Activated CD8-positive, alpha-beta memory T cell treated with anti-CD3 and anti-CD28 coated beads for 48 hours (primary cell): ENCODE measurements around the gene AIRE.
"Not testable (repeated sequence)": the region's sequence is repeated elsewhere in the genome, so short reads cannot be mapped to it uniquely, and the experiment has no call there.

Experiments used
- DNase-seq, 3 experiments: peaks; one replicate each; pipeline ENCODE4 v3.0.0-alpha.2; 2020; ENCODE audit warnings: low read depth in 2 of 3, low spot score in 2 of 3

Gene AIRE

GRCh38 chr21:44265734-44266270 lies 19.9 kb upstream of the AIRE start:
- no peak for DNase-seq

DNA sequence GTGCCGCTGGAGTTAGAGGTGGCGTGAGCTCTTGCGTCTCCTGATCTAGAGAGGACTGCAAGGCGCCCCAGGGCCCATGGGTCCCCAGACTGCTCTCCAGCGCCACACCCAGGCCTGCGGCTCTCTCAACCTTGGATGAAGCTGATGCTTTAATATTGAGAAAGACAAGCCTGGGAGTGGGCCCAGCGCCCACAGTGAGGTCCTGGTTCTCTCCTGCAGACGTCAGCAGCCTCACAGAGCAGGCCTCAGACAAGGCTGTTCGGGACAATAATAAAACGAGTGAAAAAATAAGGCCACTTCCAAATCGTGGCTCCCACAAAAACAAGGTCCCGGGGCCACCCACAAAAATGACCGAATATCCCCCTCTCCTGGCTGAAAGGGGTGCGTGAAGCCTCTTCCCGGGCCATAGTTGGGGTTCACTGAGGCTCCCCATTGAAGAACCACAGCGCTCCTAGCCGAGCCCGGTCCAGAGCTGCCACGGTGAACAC lies 18.0 kb upstream of the AIRE start:
- DNase-seq, result no peak

- no peak for DNase-seq
Measured at GRCh38 chr21:44269090-44269489, 16.6 kb upstream of the AIRE start.

DNA sequence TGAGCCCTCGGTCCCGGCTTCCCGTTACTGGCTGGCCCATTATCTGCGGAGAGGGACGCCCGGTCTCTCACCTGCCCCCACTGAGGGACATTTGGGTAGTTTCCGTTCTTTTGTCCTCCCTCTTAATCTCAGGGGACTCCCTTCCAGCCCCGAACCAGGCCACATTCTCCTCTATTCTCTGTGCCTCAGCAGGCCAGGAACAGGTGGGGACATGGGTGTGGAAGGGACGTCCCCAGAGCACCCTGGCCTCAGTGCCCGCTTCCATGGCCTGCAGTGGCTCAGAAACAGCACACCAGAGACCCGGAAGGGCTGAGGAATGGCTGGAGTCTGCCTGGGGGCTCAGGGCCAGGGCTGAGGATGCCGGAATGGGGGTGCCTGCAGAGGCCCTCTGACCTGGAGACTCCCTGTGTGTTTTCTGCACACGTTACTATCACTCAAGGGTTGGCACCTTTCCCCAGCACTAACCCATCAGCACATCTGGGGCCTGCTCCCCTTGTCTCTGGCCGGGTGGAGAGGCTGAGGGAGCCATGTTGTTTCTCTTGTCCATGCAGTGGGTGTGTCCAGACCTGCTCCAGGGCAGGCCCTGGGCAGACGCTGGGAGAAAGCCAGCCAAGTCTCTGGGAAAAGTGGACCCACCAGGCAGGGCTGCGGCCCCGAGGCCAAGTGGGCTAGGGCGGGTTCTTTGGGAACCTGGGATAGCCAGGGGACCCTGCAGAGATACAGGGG lies 14.0 kb upstream of the AIRE start:
- DNase-seq, result no peak

- DNase-seq, result no peak
Measured at GRCh38 chr21:44272284-44272858, 13.3 kb upstream of the AIRE start.

DNA sequence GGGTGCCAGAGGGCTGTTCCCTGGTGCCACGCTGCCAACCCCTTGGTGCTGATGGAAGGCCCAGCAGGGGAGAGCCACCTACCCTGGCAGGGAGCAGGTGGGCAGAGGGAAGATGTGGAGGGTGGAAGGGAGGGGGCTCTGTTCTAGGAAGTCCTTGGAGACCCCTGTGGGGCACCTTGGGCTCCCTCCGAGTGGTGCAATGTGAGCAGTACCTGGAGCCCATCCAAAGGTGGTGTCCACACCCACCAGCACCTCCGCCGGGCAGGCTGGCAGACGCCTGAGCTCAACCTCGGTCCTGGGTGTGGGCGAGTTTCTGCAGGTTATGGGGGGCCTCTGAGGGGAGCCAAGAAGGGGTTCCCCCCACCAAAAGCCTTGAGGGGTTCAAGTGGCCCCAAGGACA lies 12.6 kb upstream of the AIRE start:
- no peak for DNase-seq

GRCh38 chr21:44275041-44275440 lies 10.6 kb upstream of the AIRE start:
- no peak for DNase-seq

DNA sequence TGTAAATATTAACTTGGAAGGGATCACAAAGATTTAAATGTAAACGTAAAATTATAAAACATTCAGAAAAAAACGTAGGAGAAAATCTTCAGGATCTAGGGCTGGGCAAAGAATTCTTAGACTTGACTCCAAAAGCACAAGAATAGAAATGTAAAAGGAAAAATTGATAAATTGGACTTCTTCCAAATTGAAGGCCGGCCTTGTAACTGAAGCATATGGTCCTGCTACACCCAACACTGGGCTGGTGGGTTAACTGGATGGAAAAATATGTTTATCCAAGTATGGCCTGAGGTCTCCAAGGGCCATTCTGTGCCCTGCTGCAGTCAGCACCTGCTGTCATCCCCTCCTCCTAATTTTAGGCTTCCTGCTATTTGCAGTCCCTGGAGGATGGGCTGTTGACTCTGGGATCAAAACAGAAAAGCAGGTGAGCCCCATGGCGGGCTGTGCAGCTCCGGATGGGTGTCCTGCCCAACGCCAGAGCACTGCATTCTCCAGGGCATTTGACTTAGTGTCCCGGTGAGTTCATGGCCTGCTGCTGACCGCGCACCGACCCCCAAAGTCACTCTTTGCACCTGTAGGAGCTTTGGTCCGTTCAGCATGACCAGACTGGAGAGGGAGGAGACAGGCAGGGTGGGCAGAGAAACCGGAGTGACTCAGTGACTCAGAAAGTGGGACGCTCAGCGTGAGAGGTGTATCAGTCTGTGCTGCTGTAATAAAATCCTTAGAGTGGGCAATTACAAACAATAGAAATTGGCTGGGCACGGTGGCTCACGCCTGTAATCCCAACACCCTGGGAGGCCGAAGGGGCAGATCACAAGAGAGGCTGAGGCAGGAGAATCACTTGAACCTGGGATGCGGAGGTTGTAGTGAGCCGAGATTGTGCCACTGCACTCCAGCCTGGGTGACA lies 6.1 kb upstream of the AIRE start:
- DNase-seq, result no peak

DNA sequence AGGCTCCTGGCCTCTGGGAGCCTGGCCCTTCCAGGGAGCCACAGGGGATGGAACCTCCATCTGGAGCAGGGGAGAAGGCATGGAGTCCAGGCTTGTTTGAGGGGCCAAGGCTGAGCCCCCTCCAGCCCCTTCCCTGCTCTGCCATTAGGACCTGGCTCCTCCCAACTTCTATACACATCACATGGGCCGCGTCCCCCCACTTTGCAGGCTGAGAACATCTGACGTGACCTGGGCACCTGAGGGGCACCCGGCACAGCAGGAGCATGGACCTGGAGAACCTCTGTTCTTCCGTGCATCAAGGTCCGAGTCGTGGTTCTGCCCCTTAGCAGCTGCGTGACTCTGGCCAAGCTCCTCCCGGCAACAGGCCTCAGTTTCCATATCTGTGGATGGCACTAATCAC lies 3.9 kb upstream of the AIRE start:
- DNase-seq, result no peak

DNA sequence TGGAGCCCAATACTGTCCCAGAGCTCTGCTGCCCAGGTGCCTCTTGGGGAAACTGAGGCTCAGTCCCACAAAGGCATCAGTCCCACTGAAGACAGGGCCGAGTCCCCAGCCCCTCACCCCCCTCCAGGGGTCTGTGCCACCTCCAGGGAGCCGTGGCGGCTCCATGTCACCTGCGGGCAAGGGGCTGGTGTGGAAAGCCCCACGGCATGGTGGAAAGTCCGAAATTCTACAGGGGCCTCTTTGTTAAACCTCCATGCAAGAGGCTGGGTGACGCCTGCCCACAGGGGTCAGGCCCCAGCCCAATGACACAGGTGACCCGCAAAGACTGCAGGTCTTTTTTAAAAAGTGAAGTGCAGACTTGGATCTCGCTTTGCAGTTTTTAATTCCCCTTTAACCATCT lies 3.3 kb upstream of the AIRE start:
- no peak for DNase-seq

DNA sequence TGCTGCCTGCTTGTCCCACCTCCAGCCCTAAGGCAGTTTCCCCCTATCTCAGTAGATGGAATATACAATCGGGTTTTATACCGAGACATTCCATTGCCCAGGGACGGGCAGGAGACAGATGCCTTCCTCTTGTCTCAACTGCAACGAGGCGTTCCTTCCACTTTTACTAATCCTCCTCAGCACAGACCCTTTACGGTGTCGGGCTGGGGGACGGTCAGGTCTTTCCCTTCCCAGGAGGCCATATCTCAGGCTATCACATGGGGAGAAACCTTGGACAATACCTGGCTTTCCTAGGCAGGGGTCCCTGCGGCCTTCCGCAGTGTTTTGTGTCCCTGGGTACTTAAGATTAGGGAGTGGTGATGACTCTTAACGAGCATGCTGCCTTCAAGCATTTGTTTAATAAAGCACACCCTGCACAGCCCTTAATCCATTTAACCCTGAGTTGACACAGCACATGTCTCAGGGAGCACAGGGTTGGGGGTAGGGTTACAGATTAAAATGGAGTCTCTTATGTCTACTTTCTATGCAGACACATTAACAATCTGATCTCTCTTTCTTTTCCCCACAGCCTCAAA lies 2.4 kb upstream of the AIRE start:
- not testable (repeated sequence) for DNase-seq

DNA sequence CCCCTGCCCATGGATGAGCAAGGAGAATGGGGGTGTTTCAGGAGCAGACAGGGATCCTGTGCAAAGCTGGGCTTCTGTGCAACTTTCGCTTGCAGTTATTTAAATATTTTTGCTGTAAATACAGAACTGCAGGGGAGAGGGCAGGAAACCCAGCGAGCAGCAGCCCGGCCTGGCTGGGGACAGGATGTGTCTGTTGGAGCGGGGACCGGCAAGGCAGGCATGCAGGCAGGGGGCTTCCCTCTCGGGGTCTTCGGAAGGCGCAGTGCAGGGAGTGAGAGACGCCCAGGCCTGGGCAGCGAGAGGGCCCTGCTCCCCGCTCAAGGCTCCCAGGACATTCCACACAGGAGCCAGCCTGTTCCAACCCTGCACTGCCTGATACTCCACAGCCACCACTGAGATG lies 1.7 kb upstream of the AIRE start:
- DNase-seq, result no peak

DNA sequence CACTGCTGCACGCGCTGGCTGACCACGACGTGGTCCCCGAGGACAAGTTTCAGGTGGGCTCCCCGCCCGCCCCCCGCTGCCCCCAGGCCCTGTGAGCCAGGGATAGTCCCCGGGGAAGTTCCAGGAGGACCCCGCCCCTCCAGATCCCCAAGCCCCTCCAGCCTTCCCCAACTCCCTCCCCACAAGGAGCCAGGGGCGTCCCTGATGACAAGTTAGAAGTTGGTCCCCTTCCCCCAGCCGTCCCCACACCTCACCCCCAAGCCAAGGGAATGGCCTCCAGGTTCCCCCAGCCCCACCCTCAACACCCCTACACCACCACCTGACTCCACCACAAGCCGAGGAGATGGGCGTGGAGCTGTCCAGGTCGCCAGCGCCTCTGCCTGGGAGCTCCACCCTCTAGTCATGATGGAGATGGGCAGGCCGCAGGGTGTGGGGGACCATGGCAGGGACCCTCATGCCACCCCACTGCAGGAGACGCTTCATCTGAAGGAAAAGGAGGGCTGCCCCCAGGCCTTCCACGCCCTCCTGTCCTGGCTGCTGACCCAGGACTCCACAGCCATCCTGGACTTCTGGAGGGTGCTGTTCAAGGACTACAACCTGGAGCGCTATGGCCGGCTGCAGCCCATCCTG lies 525 bp downstream of the AIRE start:
- no peak for DNase-seq

DNA sequence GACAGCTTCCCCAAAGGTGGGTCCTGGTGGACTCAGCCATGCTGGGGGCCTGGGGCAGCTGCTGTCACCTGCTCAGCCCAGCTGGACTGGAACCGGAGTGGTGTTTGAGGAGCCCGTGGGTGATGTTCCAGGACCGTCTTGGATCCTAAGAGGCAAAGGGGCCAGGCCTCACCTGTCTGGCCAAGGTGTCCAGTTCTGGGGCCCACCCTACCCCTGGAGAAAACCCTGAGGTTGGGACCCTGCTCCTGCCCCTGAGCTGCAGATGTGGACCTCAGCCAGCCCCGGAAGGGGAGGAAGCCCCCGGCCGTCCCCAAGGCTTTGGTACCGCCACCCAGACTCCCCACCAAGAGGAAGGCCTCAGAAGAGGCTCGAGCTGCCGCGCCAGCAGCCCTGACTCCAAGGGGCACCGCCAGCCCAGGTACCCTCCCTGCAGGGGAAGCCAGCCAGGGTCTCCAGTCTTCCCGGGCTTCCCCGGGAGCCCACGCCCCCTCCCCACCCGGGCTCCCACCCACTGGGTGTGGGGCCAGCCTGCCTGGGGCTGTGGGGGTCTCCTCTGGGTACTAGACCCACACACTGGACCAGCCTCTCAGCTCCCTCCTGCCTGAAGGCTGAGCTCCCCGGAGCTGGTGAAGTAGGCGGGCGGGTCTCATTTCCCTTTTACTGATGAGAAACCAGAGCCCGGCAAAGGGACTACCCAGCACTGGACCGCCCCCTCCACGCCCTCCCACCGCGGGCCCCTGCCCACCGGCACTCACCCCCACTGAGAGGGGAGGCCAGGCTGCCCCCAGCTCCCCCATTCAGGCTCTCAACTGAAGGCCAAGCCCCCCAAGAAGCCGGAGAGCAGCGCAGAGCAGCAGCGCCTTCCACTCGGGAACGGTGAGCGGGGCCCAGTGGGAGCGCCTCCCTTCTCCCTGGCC lies 1.3 kb downstream of the AIRE start:
- DNase-seq, result no peak

DNA sequence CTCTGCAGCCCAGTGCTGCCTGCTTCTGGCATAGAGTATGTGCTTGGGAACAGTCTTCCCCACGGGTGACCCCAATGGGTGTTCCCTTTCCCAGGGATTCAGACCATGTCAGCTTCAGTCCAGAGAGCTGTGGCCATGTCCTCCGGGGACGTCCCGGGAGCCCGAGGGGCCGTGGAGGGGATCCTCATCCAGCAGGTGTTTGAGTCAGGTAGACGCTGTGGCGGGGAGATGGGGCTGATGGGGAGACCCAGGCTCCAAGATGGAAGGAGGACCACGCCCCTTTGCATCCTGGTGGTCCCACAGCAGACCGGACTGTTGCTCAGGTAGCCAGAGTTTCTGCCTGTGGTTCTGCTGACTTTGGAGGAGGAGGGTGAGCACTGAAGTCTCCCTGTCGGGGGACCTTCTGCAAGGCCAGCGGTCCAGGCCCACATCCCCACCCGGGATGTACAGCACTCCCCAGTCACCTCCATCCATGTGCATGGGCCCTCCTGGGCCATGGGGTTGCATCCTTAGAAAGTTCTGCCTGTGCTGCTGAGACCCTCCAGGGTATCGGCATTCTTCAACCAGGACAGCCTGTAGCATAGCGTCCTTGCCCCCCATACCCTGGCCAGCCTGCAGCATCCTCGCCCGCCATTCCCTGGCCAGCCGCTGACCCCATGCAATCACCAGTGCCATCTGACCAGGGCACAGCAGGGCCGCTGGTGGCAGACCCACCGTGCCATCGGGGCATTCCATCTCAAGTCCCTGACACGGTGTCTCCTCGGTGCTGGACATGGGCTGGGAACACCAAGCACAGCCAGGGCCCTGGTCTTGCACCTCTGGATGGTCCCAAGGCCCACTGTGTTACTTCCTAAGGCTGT lies 2.8 kb downstream of the AIRE start:
- DNase-seq, result no peak

DNA sequence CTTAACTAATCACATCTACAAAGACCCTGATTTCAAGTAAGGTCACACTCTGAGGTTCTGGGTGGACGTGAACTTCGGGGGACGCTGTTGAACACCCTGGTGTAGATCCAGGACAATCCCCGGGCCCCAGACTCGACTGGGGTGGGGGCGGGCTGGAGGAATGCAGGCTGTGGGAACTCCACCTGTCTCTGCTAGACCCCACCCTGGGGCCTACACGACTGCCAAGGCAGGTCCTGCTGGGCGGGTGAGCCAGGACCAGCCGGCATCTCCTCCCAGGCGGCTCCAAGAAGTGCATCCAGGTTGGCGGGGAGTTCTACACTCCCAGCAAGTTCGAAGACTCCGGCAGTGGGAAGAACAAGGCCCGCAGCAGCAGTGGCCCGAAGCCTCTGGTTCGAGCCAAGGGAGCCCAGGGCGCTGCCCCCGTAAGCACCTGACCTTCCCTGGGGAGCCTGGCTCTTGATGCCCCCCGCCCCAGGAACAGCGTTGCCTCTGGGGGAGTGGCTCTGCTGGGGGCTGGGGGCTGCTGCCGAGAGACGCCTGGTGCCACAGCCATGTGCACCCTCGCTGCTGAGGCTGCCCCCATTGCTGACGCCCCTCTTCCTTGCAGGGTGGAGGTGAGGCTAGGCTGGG lies 3.8 kb downstream of the AIRE start:
- DNase-seq, result no peak

DNA sequence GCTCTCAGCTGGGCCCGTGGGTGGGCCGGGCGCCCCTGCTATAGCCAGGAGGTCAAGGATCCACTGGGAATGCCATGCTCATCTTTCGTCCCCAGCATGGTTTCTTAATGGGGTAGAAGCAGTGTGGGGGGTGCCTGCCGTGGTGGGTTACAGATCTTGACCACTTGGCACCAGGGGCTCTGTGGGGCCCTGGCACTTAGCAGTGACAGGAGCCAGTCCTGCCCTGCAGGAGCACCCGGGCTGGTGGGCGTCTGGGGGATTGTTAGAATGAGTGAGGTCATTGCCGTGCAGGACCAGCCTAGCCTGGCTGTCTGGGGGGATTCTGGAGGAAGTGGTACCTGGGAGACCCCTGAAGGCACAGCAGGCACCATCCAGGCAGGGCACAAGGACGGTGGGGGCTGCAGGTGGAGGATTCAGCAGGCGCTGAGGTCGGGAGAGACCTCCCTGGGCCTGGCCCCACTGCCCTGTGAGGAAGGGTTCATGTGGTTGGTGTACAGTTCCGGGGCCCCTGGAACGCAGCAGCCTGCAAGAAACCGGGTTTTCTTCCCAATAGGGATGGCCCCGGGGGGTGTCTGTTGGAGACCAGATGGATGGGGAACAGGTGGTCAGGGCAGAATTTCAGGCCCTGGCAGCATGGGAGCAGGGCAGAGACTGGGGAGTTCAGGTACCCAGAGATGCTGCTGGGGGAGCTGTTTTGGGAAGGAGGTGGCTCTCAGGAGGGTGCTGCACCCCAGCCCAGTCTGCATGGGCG lies 4.8 kb downstream of the AIRE start:
- DNase-seq, result no peak
